Panc1 (cell line): ENCODE data around the gene VAV3. TPM values are rescaled to one million over a fixed set of nuclear protein-coding genes. Genes with fewer than 3 reads are reported as not detected.

Experiments used
- ATAC-seq: fragments of 200-7000 bp; cut with Tn5 transposase; 2 replicates; pipeline ENCODE4 v1.9.1; 2020; ENCODE audit warnings: mild to moderate bottlenecking, moderate library complexity
- BruUV-seq: library from RNA; stranded (reverse); fragments of 400-500 nt; replicated peaks from 2 replicates; lab custom pipeline; 2021; lab: Mats Ljungman, UMichigan
- CTCF ChIA-PET: fragments of 300-600 bp; sonication (Branson Sonifier 250); formaldehyde crosslinking; loops from one replicate; lab custom pipeline; 2022; ENCODE audit warnings: antibody characterized with exemption; lab: Charles Lee
- POLR2A ChIA-PET: fragments of 300-600 bp; sonication (Branson Sonifier 250); formaldehyde crosslinking; loops from one replicate; lab custom pipeline; 2022; ENCODE audit warnings: antibody characterized with exemption; lab: Charles Lee
- DNase-seq: peaks from one replicate; pipeline ENCODE4 v3.0.0-alpha.2; 2010; ENCODE audit warnings: low read depth, low spot score
- H3K27ac ChIP-seq: 2 replicates; pipeline ENCODE4 v1.5.1; 2011; ENCODE audit warnings: mild to moderate bottlenecking, low read length, inconsistent platforms
- H3K27me3 ChIP-seq: fragments of 200-500 bp; sonication (Bioruptor generic); 2 replicates; pipeline ENCODE4 v1.6.0; 2014; ENCODE audit warnings: low read length, inconsistent platforms; ENCODE audit not compliant: control insufficient read depth, insufficient read depth
- H3K36me3 ChIP-seq: fragments of 200-500 bp; sonication (Bioruptor generic); 2 replicates; pipeline ENCODE4 v1.5.1; 2014; ENCODE audit warnings: inconsistent platforms, mild to moderate bottlenecking, low read length, moderate library complexity; ENCODE audit not compliant: control insufficient read depth, insufficient read depth
- H3K4me1 ChIP-seq: 2 replicates; pipeline ENCODE4 v1.5.1; 2011; ENCODE audit warnings: inconsistent platforms, mild to moderate bottlenecking, low read length, moderate library complexity; ENCODE audit not compliant: control insufficient read depth, insufficient read depth
- H3K4me3 ChIP-seq, 2 experiments: 2 replicates each; pipeline ENCODE4 v1.5.1; 2011 to 2012; ENCODE audit warnings: low read depth in 2 of 2, low read length in 2 of 2, mild to moderate bottlenecking in 2 of 2, inconsistent platforms in 1 of 2, moderate library complexity in 1 of 2
- H3K9me3 ChIP-seq: fragments of 200-500 bp; sonication (Bioruptor generic); 2 replicates; pipeline ENCODE4 v1.5.1; 2014; ENCODE audit warnings: low read depth, mild to moderate bottlenecking, inconsistent platforms, low read length, moderate library complexity; ENCODE audit not compliant: control insufficient read depth, insufficient read depth
- POLR2AphosphoS5 ChIP-seq: IDR thresholded peaks from 2 replicates; pipeline ENCODE4 v1.6.1; 2012; ENCODE audit warnings: mild to moderate bottlenecking, low read depth, low read length, moderate library complexity
- SIN3A ChIP-seq: IDR thresholded peaks from 2 replicates; pipeline ENCODE4 v1.6.1; 2012; ENCODE audit warnings: low read depth, mild to moderate bottlenecking, low read length, moderate library complexity, borderline replicate concordance; ENCODE audit not compliant: insufficient read depth
- TCF7L2 ChIP-seq: IDR thresholded peaks from 2 replicates; pipeline ENCODE4 v1.6.1; 2011; ENCODE audit warnings: mild to moderate bottlenecking, low read depth, low read length, inconsistent platforms
- in situ Hi-C: cut with HindIII; loops from 2 replicates; pipeline ENCODE4 v1.10.0; 2016; ENCODE audit warnings: low sequenced_read_pairs, low pct_unique_long_range_greater_than_20kb
- intact Hi-C: fragments of 100-400 bp; cut with micrococcal nuclease; formaldehyde crosslinking; loops from one replicate; pipeline ENCODE4 v1.10.0; 2022; ENCODE audit not compliant: unreplicated experiment
- total RNA-seq: library from RNA; stranded (reverse); gene quantifications from one replicate; pipeline ENCODE4 v1.2.1, GENCODE V29; 2021; ENCODE audit not compliant: unreplicated experiment
- TF ChIP-seq, protein P1 (sequence below): fragments of 450-650 bp; IDR thresholded peaks from 2 replicates; pipeline ENCODE4 v1.5.1; 2017; ENCODE audit warnings: mild to moderate bottlenecking
- TF ChIP-seq, protein P2 (sequence below), 2 experiments: IDR thresholded peaks; 2 replicates each; pipeline ENCODE4 v1.6.1; 2011 to 2012; ENCODE audit warnings: low read depth in 2 of 2, control low read depth in 1 of 2, low read length in 1 of 2, mild to moderate bottlenecking in 1 of 2, moderate library complexity in 1 of 2; ENCODE audit not compliant: insufficient read depth in 1 of 2

Gene VAV3
- total RNA-seq, 1 experiment from 2014 or later, result 0.23 TPM

DNA sequence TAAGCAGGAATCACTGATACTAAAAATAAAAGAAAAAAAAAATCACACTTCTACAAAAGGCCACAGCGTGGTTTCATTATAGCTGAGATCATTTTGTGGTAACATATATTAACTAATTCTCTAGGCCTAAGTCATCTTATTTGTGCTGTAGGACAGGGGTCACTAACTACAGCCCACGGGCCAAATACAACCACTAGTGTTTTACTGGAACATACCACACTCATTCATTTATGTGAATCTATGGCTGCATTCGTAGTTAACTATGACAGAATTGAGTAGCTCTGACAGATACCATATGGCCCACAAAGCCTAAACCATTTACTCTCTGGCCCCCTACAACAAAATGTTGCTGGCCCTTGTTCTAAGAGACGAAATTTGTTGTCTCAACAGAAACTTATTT is 224.4 kb downstream of the VAV3 start:
- in situ Hi-C loops (no loop called here), intact Hi-C loops (no loop called here)
- CTCF ChIA-PET, result no interaction called here
- ATAC-seq (no peak), DNase-seq (no peak)
- Histone ChIP-seq H3K36me3 (no peaks in the 10 kb centered on the region), H3K9me3 (no peaks in the 10 kb centered on the region), H3K27me3 (no peaks in the 10 kb centered on the region), H3K27ac (no peak overlapping the region), H3K4me3 (no peak overlapping the region), H3K4me1 (no peaks in the 10 kb centered on the region)
- BruUV-seq, result no TSS peak
- POLR2A ChIA-PET, result no interaction called here
- TF ChIP-seq POLR2AphosphoS5 (no peak), TCF7L2 (no peak), SIN3A (no peak)
- TF ChIP-seq, protein P1, sequence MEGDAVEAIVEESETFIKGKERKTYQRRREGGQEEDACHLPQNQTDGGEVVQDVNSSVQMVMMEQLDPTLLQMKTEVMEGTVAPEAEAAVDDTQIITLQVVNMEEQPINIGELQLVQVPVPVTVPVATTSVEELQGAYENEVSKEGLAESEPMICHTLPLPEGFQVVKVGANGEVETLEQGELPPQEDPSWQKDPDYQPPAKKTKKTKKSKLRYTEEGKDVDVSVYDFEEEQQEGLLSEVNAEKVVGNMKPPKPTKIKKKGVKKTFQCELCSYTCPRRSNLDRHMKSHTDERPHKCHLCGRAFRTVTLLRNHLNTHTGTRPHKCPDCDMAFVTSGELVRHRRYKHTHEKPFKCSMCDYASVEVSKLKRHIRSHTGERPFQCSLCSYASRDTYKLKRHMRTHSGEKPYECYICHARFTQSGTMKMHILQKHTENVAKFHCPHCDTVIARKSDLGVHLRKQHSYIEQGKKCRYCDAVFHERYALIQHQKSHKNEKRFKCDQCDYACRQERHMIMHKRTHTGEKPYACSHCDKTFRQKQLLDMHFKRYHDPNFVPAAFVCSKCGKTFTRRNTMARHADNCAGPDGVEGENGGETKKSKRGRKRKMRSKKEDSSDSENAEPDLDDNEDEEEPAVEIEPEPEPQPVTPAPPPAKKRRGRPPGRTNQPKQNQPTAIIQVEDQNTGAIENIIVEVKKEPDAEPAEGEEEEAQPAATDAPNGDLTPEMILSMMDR, result no peak
- TF ChIP-seq, protein P2, sequence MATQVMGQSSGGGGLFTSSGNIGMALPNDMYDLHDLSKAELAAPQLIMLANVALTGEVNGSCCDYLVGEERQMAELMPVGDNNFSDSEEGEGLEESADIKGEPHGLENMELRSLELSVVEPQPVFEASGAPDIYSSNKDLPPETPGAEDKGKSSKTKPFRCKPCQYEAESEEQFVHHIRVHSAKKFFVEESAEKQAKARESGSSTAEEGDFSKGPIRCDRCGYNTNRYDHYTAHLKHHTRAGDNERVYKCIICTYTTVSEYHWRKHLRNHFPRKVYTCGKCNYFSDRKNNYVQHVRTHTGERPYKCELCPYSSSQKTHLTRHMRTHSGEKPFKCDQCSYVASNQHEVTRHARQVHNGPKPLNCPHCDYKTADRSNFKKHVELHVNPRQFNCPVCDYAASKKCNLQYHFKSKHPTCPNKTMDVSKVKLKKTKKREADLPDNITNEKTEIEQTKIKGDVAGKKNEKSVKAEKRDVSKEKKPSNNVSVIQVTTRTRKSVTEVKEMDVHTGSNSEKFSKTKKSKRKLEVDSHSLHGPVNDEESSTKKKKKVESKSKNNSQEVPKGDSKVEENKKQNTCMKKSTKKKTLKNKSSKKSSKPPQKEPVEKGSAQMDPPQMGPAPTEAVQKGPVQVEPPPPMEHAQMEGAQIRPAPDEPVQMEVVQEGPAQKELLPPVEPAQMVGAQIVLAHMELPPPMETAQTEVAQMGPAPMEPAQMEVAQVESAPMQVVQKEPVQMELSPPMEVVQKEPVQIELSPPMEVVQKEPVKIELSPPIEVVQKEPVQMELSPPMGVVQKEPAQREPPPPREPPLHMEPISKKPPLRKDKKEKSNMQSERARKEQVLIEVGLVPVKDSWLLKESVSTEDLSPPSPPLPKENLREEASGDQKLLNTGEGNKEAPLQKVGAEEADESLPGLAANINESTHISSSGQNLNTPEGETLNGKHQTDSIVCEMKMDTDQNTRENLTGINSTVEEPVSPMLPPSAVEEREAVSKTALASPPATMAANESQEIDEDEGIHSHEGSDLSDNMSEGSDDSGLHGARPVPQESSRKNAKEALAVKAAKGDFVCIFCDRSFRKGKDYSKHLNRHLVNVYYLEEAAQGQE (IDR thresholded peaks at IDR 0.05; ENCODE audit: insufficient read depth in 1 of 2, low read depth in 2 of 2, low read length in 1 of 2), result no peak

DNA sequence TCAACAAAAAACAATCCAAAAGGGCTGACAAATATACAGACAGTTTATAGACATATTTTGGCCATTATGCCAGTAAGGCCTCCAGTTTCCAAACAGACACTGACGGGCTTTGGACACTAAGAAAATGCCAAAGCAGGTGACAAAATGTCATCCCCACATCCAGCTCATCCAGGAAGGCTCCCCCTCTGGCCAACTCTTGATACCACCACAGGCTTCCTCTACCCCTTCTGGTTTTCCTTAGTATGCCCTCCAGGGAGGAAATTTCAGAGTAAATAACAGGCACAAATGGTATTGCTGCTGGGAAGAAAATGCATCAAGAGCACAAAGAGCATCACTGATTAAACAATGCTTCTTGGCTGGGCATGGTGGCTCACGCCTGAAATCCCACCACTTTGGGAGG is 225.3 kb downstream of the VAV3 start:
- no TSS peak for BruUV-seq
- Histone ChIP-seq H3K4me3 (no peak overlapping the region), H3K27me3 (no peaks in the 10 kb centered on the region), H3K9me3 (no peaks in the 10 kb centered on the region), H3K27ac (no peak overlapping the region), H3K4me1 (no peaks in the 10 kb centered on the region), H3K36me3 (no peaks in the 10 kb centered on the region)
- no peak for ATAC-seq
- intact Hi-C loops, result no loop called here
- no peak for DNase-seq
- POLR2A ChIA-PET, result no interaction called here
- TF ChIP-seq POLR2AphosphoS5 (no peak), SIN3A (no peak), TCF7L2 (no peak)
- TF ChIP-seq, protein P1, result no peak
- TF ChIP-seq, protein P2 (IDR thresholded peaks at IDR 0.05; ENCODE audit: insufficient read depth in 1 of 2, low read depth in 2 of 2, low read length in 1 of 2), result no peak
- in situ Hi-C loops, result no loop called here
- CTCF ChIA-PET, result no interaction called here
